Ishikawa (cell line): ENCODE data around the gene GABPB2.

ENCODE experiments used
- YY1 ChIP-seq: IDR thresholded peaks from 2 replicates; pipeline ENCODE4 v1.6.1; 2012; ENCODE audit warnings: low read depth
- ZBTB7A ChIP-seq: IDR thresholded peaks from 2 replicates; pipeline ENCODE4 v1.6.1; 2012; ENCODE audit warnings: low read depth
- TF ChIP-seq, protein P1 (sequence below): IDR thresholded peaks from 2 replicates; pipeline ENCODE4 v1.6.1; 2012; ENCODE audit warnings: low read depth, mild to moderate bottlenecking

DNA sequence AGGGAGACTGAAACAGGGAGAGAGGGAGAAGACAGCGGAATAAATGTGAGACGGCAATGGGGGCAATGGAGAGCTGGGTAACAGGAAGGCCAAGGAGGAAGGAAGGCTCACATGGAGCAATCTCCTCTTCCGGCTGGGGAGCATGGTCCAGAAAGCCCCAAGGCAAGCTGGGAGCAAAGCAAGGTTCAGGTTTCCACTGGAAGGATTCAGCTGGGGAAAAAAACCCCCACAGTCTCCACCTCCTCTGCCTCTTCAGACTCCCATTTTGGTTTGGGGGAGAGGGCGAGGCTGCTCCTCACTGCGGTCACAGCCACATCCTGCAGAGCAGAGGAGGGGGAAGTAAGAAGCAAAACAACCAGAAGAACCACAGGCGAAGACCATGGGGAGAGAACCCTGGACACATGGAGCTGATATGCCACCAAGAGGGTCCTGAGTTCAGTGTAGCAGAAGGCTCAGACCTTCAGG is 86.5 kb downstream of the GABPB2 start:
- TF ChIP-seq YY1 (no peak), ZBTB7A (no peak)
- TF ChIP-seq, protein P1, sequence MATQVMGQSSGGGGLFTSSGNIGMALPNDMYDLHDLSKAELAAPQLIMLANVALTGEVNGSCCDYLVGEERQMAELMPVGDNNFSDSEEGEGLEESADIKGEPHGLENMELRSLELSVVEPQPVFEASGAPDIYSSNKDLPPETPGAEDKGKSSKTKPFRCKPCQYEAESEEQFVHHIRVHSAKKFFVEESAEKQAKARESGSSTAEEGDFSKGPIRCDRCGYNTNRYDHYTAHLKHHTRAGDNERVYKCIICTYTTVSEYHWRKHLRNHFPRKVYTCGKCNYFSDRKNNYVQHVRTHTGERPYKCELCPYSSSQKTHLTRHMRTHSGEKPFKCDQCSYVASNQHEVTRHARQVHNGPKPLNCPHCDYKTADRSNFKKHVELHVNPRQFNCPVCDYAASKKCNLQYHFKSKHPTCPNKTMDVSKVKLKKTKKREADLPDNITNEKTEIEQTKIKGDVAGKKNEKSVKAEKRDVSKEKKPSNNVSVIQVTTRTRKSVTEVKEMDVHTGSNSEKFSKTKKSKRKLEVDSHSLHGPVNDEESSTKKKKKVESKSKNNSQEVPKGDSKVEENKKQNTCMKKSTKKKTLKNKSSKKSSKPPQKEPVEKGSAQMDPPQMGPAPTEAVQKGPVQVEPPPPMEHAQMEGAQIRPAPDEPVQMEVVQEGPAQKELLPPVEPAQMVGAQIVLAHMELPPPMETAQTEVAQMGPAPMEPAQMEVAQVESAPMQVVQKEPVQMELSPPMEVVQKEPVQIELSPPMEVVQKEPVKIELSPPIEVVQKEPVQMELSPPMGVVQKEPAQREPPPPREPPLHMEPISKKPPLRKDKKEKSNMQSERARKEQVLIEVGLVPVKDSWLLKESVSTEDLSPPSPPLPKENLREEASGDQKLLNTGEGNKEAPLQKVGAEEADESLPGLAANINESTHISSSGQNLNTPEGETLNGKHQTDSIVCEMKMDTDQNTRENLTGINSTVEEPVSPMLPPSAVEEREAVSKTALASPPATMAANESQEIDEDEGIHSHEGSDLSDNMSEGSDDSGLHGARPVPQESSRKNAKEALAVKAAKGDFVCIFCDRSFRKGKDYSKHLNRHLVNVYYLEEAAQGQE: no peak
